ENCODE measurements around the gene RNF40. TPM values are rescaled to one million over a fixed set of nuclear protein-coding genes. Genes with fewer than 3 reads are reported as not detected.
A peak's percentile ranks its signal among the peaks of the same experiment; 100 is the strongest.

The RNF40 gene
- total RNA-seq, 1 experiment from 2014 or later = 107 TPM

DNA sequence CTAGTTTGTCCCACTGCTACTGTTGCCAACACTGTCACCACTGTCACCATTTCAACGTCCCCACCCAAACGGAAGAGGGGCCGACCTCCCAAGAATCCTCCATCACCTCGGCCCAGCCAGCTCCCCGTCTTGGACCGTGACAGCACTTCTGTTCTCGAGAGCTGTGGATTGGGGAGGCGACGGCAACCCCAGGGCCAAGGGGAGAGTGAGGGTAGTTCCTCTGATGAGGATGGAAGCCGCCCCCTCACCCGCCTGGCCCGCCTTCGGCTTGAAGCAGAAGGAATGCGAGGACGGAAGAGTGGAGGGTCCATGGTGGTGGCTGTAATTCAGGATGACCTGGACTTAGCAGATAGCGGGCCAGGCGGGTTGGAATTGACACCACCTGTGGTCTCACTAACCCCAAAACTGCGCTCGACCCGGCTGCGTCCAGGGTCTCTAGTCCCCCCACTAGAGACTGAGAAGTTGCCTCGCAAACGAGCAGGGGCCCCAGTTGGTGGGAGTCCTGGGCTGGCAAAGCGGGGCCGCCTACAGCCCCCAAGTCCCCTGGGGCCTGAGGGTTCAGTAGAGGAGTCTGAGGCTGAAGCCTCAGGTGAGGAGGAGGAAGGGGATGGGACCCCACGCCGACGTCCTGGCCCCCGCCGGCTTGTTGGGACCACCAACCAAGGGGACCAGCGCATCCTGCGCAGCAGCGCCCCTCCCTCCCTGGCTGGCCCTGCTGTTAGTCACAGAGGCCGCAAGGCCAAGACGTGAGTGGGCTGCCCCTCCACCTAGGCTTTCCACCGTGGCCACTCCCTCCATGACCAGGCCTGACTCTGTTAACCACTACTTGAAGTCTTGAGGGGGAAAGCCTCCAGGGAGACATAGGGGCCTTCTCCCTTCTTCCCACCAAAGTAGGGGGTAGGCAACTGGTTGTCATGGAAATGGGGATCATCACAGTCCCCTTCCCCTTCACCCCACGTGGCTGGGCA is 22.9 kb upstream of the RNF40 start:
- no peak for DNase-seq (ENCODE audit: low read depth)
- in situ Hi-C loops (cut with HindIII; ENCODE audit: low pct_unique_long_range_greater_than_20kb, low sequenced_read_pairs) = no loop called here

DNA sequence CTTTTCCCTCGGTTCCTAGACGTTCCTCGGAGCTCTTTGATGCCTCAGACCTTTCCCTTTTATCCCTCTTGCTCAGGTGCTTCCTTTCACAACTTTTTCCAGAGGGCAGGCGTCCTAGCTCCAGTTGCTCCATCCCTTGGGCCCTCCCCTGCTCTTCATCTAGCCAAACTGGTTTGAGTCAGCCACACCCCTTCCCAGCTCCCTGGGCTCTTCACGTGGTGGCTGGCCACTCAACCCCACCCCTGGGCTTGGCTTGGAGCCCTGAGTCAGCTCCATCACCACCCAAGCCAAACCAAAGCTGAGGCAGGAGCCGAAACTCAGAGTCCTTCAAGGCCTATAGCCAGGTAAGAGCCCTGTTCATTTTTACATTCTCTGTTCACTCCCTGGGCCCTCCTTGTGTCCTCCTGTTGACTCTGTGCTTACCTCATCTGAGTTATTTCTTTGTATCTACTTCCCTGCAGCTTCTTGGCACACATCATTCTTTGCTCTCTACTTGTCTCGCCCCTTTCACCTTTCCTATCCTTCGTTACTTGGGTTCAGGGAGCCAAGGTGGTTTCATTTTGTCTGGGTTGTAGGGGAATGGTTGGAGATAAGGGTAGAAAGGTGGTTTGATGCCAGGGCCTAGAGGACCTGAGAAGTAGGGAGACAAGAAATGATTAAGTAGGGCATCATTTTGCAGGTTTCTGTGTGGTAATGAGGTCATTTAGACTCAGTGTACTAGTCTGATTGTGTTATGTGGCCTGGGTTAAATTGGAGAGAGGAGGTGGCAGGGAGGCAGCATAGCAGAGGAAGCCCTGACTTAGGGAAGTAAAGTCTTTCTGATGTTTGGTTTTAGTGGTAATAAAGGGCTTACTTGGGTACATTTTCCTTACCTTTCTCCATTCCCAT is 21.5 kb upstream of the RNF40 start:
- in situ Hi-C loops (cut with HindIII; ENCODE audit: low pct_unique_long_range_greater_than_20kb, low sequenced_read_pairs) = no loop called here
- DNase-seq (ENCODE audit: low read depth) = peak; percentile 93

DNA sequence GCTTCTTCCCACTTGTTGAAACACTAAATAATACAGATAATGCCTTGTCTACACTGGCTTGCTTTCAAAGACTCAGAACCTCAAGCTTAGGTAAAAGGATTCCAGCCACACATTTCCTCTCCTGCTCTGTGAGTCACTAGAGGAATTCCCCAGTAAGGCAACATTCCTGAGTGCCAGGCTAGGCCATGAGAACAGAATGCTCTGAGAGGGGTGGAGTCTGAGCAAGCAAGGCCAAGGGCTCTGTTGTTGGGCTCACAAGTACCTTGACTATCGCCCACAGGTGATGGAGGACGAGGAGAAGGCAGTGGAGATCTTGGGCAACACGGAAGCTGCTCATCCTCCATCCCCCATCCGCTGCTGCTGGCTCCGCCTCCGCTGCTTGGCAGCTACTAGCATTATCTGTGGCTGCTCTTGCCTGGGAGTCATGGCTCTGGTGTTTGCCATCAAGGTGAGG is 20.6 kb upstream of the RNF40 start:
- DNase-seq (ENCODE audit: low read depth) = peak; percentile 95
- in situ Hi-C loops (cut with HindIII; ENCODE audit: low pct_unique_long_range_greater_than_20kb, low sequenced_read_pairs) = no loop called here

DNA sequence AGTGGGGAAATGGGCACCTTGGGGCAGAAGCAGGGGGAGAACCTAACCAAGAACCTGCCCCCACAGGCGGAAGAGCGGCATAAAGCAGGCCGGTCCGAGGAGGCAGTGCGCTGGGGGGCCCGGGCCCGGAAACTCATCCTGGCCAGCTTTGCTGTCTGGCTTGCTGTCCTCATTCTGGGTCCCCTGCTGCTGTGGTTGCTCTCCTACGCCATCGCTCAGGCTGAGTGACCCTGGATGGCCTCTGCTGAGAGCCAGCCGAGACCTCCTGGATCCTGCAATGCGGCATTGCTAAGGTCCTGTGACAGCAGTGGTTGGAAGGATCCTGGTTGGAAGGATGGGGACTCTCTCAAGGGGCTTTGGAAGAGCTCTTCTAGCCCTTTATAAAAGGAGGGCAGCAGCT is 18.4 kb upstream of the RNF40 start:
- no peak for DNase-seq (ENCODE audit: low read depth)
- in situ Hi-C loops (cut with HindIII; ENCODE audit: low pct_unique_long_range_greater_than_20kb, low sequenced_read_pairs) = no loop called here

DNA sequence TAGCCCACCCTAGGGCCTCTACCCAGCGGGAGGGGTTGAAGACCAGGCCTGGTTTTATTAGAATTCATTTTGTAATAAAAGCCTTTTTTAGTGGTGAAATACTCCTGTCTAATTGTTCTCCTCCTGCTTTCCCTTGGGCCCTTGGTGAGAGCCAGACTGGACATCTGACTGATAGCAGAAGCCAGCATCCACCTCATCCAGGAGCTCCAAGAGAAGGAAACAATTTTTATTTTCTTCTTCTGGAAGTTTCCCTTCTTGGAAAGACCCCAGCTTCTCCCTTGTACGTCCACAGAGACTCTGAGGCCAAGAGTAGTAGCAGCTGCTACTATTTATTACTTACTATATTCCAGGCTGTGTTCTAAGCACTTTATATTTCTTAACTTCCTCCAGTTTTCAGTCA is 17.9 kb upstream of the RNF40 start:
- no peak for DNase-seq (ENCODE audit: low read depth)
- in situ Hi-C loops (cut with HindIII; ENCODE audit: low pct_unique_long_range_greater_than_20kb, low sequenced_read_pairs) = no loop called here

DNA sequence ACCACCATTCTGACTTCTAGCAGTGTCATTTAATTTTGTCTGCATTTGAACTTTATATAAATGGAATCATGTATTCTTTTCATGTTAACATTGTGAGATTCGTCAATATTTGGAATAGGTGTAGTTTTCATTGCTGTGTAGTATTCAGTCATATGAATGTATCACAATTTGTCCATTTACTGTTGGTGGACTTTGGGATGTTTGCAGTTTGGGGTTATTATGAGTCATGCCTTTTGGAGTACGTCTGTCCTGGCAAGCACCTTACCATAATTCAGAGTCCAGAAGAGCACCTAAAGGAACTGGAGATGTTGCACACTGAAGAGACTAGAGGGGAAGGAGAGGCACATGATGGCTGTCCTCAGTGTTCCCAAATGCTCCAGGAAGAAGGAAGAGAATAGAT is 17.0 kb upstream of the RNF40 start:
- in situ Hi-C loops (cut with HindIII; ENCODE audit: low pct_unique_long_range_greater_than_20kb, low sequenced_read_pairs) = no loop called here

DNA sequence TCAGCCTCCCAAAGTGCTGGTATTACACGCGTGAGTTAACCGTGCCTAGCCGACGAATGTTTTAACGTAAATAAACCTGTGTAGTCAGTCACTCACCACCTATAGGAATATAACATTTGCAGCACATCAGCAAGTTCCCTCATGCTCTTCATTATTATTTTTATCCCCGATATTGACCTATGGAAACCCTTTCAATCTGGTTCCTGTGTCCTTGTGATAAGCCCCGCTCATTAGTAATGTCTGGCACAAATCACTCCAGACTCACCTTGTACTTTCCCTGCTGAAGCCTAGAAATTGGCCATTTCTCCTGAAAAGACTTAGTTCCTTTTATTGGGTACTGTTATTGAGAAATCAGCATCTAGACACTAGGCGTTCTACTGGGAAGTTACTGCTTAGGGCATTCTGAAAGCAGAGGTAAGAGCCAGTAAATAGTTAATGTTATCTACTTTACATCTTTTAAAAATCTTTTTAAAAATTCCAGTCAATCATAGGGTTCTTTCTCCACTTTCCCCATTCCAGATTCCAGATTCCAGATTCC is 15.4 kb upstream of the RNF40 start:
- in situ Hi-C loops (cut with HindIII; ENCODE audit: low pct_unique_long_range_greater_than_20kb, low sequenced_read_pairs) = no loop called here
- no peak for DNase-seq (ENCODE audit: low read depth)

More for the DNA sequence above, 17.0 kb upstream of the RNF40 start:
- no peak for DNase-seq (ENCODE audit: low read depth)

DNA sequence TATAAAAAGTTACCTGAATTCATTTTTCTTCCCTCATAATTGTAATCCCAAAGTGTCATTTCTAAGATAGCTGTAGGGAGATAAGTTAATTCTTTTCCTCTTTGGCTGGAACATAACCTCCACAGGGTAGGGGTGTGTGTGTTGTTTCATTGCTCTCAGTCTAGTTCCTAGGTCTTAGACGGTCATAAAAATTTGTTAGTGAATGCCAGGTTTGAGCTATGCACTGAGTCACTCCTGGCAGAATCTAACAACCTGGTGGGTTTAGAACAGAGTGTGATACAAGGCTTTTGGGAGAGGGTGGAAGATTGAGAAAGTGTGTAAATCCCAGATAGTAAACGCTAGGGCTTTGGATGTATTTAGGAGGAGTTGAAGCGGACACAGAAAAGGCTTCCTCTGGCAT is 14.8 kb upstream of the RNF40 start:
- DNase-seq (ENCODE audit: low read depth) = no peak
- in situ Hi-C loops (cut with HindIII; ENCODE audit: low pct_unique_long_range_greater_than_20kb, low sequenced_read_pairs) = no loop called here

DNA sequence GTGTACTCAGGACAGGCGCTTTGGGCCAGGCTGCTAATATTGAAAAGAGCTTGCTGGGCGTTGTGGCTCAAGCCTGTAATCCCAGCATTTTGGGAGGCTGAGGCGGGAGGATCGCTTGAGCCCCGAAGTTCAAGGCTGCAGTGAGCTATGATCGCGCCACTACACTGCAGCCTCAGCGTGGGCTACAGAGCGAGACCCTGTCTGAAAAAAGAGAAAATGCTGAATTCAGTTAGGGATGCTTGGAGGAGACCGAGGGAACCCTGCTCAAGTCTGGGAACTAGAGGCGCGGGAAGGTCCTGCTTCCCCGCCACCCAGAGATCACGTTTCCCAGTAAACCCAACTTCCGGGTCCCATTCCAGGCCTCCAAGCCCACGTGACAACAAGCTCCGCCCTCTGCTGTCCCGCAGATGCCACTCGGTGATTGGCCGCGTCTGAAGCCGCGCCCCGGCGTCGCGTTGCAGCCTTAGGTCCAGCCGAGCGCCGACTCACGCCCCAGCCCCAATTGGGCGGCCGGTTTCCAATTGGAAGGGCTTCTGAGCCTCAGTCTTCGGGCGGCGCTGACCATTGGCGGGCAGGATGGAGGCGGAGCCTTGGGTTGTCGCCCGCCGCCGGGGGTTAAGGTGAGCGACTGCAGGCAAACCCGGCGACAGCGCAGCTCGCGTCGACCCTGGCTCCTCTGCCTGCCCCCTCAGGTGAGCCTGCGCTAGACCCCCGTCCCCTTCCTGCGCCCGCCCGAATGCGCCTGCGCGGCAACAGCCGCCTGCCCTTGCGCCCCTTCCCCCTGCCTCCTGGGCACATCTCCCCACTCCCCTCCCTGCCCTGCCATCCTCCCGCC is 14.1 kb upstream of the RNF40 start, which contains the start of gene PHKG2:
PHKG2 (plus strand) TSS at position 627 of the 835 bp plus-strand sequence. CDS start 396 bp downstream, outside the sequence.
- in situ Hi-C loops (cut with HindIII; ENCODE audit: low pct_unique_long_range_greater_than_20kb, low sequenced_read_pairs) = no loop called here
- peak; percentile 99 for DNase-seq (ENCODE audit: low read depth)

DNA sequence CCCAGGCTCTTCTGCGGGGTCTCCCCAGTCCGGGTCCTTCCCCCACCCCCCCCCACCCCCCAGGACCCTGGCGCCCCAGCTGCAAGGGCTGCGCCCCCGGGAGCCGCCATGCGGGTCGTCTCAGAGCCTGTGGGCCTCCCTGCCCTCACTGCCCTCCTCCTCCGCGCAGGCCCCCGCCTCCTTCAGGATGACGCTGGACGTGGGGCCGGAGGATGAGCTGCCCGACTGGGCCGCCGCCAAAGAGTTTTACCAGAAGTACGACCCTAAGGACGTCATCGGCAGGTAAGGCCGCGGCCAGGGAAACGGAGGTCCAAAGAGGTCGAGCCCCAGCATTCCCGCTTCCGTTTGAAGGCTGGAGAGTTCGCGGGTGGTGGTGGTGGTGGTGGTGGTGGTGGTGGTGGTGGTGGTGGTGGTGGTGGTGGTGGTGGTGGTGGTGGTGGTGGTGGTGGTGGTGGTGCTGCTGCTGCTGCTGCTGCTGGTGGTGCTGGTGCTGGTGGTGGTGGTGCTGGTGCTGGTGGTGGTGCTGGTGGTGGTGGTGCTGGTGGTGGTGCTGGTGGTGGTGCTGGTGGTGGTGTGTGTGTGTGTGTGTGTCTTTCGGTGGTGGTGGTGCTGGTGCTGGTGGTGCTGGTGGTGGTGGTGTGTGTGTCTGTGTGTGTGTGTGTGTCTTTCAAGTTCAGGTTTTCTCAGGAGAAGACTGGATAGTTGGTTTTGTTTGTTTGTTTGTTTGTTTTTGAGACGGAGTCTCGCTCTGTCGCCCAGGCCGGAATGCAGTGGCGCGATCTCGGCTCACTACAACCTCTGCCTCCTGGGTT is 13.3 kb upstream of the RNF40 start:
- peak; percentile 33 for DNase-seq (ENCODE audit: low read depth)
- in situ Hi-C loops (cut with HindIII; ENCODE audit: low pct_unique_long_range_greater_than_20kb, low sequenced_read_pairs) = no loop called here

DNA sequence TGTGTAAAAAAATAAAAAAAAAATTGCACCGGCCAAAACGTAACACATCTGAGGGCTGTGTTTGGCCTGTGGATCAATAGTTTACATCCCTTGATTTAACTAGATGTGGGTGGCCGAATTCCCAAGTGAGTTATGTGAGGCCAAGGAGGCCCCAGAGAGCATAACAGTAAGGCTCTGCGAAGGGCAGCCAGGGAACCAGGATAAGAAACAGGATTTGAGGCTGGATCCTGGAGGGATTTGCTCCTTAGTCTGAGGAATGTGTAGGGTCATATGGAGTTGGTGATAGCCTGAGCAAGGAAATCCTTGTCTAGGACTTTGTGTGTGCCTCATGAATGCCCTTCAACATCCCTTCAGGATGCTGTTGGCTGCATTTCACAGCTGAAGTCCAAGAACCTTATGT is 11.9 kb upstream of the RNF40 start:
- DNase-seq (ENCODE audit: low read depth) = no peak
- in situ Hi-C loops (cut with HindIII; ENCODE audit: low pct_unique_long_range_greater_than_20kb, low sequenced_read_pairs) = loop anchor here (25.0 kb wide), 1 partner anchor 187 kb away; the partner anchor contains the start of gene ORAI3

DNA sequence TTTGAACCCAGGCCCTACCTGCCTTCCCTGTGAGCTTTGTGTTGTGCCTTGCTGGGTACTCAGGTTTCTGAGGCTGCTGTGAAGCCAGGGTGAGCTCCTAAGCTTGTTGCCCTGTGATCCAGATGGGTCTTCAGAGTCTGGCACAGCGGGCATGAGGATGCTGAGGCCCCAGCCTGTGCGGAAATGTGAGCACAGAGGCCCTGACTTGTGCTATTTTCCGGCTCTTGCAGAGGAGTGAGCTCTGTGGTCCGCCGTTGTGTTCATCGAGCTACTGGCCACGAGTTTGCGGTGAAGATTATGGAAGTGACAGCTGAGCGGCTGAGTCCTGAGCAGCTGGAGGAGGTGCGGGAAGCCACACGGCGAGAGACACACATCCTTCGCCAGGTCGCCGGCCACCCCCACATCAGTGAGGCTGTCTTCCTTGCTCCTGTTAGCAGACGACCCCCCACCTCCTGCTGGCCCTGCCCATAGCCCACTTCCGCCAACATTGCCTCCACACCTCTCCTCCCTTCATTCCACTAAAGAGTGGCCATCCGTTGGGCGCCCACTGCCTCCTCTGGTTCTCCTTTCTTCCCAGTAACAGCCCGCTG is 11.2 kb upstream of the RNF40 start:
- in situ Hi-C loops (cut with HindIII; ENCODE audit: low pct_unique_long_range_greater_than_20kb, low sequenced_read_pairs) = loop anchor here (25.0 kb wide), 1 partner anchor 186 kb away; the partner anchor contains the start of gene ORAI3
- DNase-seq (ENCODE audit: low read depth) = no peak

DNA sequence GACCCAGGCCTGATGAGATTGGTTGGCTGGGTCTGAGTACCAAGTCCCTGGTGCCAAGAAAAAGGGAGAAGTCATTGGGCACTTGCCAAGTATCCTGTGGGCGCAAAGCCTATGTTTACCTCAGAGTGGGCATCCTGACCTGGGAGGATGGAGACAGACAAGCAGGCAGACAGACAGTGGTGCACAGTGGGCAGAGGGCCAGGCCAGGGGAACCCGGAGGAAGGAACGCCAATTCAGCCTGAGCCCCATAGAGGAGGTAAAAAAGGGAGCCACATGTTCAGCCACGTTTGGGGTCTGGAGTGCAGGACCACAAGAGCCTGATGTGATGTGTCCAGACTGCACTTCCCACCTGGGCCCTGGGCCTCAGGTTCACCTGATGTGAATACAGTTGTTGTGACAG is 8.5 kb upstream of the RNF40 start:
- no peak for DNase-seq (ENCODE audit: low read depth)
- in situ Hi-C loops (cut with HindIII; ENCODE audit: low pct_unique_long_range_greater_than_20kb, low sequenced_read_pairs) = loop anchor here (25.0 kb wide), 1 partner anchor 184 kb away; the partner anchor contains the start of gene ORAI3

DNA sequence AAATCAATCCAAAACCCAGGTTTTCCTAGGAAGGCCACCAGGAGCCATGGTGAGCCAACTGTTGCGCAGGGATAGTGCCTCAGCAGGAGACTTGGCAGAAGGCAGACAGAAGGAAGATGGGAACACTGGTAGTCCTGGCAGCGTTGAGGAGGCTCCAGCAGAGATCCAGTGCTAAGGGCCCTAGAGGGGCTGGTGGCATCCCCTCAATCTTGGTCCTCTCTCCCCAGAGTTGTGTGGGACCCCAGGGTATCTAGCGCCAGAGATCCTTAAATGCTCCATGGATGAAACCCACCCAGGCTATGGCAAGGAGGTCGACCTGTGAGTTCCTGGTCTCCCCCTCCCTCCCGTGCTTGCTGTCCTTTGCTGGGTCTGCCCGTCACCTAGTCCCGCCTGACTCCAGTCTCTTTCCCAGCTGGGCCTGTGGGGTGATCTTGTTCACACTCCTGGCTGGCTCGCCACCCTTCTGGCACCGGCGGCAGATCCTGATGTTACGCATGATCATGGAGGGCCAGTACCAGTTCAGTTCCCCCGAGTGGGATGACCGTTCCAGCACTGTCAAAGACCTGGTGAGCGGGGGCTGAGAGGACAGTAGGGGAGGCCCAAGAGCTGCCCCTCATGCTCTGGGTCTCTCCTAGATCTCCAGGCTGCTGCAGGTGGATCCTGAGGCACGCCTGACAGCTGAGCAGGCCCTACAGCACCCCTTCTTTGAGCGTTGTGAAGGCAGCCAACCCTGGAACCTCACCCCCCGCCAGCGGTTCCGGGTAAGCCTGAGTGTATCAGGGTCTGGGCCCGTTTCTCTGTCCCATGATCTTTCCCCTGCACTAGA is 6.0 kb upstream of the RNF40 start:
- no peak for DNase-seq (ENCODE audit: low read depth)
- in situ Hi-C loops (cut with HindIII; ENCODE audit: low pct_unique_long_range_greater_than_20kb, low sequenced_read_pairs) = loop anchor here (25.0 kb wide), 1 partner anchor 181 kb away; the partner anchor contains the start of gene ORAI3

DNA sequence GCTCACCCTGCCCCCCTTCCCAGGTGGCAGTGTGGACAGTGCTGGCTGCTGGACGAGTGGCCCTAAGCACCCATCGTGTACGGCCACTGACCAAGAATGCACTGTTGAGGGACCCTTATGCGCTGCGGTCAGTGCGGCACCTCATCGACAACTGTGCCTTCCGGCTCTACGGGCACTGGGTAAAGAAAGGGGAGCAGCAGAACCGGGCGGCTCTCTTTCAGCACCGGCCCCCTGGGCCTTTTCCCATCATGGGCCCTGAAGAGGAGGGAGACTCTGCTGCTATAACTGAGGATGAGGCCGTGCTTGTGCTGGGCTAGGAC is 5.4 kb upstream of the RNF40 start:
- in situ Hi-C loops (cut with HindIII; ENCODE audit: low pct_unique_long_range_greater_than_20kb, low sequenced_read_pairs) = loop anchor here (25.0 kb wide), 1 partner anchor 181 kb away; the partner anchor contains the start of gene ORAI3
- DNase-seq (ENCODE audit: low read depth) = no peak

DNA sequence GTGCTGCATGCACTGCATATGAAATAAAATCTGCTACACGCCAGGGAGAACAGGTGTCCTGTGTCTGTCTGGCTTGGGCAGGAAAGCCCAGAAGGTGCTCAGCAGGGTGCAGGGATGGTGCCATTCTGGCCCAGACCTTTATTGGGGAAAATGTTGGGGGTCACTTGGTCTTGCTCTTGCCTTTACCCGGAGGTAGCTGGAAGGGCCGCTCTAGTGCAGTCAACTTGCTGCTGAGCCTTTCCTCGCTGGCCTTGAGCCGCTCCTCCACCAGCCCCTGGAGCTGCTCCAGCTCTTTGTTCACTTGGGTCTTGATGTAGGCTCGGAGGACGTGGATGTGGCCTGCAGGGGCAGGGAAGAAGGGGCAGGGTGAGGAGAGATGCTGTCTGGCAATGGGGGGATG is 4.8 kb upstream of the RNF40 start:
- in situ Hi-C loops (cut with HindIII; ENCODE audit: low pct_unique_long_range_greater_than_20kb, low sequenced_read_pairs) = loop anchor here (25.0 kb wide), 1 partner anchor 180 kb away; the partner anchor contains the start of gene ORAI3
- no peak for DNase-seq (ENCODE audit: low read depth)
